ENCODE results near the gene SNAPC1.

SNAPC1 gene

DNA sequence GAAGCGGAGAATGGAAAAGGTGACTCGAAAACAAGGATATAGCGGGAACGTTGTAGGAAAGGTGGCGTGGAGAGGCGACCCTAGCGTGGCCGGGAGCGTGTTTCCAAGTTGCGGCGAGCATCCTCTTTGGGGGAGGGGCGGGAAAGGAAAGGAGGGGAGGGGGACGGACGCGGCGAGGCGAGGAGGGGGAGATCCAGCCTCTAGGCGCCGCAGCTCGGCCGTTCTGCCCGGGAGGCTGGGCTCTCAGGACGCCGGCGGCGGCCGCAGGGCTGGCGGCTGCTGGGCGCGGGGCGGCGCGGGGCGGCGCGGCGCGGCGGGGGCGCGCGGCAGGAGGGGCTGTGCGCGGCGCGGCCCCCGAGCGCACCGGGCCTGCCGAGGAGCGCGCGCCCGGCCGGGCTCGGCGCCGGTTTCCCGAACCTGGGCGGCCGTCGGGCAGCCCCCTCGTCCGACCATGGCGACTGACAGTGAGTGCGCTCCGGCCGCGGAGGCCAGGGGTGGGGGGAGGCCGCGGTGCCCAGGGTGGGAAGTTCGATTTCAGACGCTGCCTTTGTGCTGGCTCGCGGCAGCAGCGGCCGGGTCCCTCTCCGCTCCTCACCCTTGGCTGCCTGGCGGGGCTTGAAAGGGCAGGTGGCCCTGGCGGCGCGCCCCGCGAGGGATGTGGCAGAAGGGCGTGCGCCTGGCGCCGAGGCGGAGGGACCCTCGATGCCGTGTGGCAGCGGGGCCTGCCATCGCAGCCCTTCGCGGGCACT, 50.3 kb downstream of the SNAPC1 start, which contains the start of gene SYT16:
SYT16 (plus strand) TSS at position 357 of the 749 bp plus-strand sequence.
- no peak for DNase-seq (ENCODE audit: low read depth, low spot score)

DNA sequence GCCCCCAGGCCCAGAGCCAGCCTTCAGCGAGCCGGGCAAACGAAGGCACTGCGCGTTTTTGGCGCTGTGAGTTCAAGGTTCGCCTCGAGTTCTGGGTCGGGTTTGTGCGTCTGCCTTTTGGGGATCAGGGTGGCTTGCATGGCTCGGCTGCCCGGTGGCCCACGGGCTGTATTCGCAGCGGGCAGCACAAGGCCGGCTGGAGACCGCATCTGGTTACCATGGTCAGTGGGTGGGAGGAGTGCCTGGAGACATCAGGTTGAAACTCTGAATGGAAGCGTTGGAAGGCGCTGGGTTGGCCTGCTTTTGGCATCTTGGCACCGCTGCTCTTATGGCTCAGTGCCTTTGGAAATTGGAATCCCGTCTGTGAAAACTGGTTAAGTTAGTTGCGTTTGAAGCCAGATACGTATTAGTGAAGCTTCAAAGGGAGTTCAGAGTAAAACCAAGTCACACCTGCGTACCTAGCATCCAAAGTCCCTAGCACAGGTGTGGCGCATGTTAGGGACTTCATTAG, 50.9 kb downstream of the SNAPC1 start:
- no peak for DNase-seq (ENCODE audit: low read depth, low spot score)

GRCh38 chr14:61822458-61822857, 60.2 kb downstream of the SNAPC1 start:
- DNase-seq (ENCODE audit: low read depth, low spot score): no peak

DNA sequence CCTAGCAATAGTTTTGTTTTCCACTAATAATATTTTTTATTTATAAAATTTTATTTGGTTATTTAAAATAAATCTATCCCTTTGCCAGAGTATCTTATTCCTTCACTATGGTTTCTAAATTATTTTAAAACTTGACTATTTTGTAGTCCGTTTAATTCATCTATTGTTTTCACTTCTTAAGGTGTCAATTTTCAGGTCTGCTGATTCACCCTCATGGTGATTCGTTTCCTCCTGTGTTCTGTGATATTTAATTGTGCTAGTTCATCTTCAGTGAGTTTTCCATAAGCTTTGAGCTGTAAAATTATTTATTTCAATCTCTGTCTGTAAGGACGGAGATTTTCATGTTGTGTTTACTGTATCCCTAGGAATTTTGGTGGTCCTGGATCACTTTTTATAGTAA, 70.6 kb downstream of the SNAPC1 start:
- no peak for DNase-seq (ENCODE audit: low read depth, low spot score)

GRCh38 chr14:61836184-61836583, 74.0 kb downstream of the SNAPC1 start:
- no peak for DNase-seq (ENCODE audit: low read depth, low spot score)

GRCh38 chr14:61836807-61837206, 74.6 kb downstream of the SNAPC1 start:
- no peak for DNase-seq (ENCODE audit: low read depth, low spot score)

DNA sequence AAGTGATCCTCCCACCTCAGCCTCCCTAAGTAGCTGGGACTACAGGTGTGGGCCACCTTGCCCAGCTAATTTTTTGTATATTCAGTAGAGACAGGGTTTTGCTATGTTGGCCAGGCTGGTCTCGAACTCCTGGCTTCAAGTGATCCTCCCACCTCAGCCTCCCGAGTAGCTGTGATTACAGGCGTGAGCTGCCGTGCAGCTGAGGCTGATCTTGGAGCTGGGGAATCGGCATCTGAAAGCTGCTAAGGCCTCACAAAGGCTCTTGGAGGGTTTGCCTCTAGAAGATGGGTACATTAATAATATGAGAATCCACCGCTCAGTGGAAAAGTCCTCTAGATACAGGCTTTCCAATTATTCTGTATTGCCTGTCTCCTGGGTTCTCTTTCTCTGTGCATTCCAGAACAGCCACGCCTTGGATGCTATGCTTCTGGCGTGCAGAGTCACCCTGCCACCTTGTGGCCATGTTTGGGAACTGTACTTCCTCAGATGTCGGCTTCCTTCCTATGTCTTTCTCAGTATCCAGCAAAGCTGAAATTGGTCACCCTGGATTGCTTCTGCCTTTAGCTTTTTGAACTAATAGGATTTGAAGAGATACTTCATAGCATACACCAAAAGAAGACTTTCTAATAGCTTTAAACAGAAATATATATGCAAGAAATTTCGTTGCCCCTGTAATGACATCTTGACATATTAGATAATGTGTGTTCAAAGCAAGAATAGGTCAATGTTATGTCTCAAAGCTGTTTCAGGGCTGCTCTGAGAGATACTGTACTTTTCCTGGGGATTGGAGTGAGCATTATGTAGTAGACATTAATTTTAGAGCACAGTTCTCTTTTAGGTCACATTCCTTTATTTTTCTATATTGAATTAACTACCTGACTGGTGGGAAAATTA, 75.4 kb downstream of the SNAPC1 start:
- peak; percentile 42 for DNase-seq (ENCODE audit: low read depth, low spot score)

- no peak for DNase-seq (ENCODE audit: low read depth, low spot score)
Measured at GRCh38 chr14:61838661-61839245, 76.5 kb downstream of the SNAPC1 start.

DNA sequence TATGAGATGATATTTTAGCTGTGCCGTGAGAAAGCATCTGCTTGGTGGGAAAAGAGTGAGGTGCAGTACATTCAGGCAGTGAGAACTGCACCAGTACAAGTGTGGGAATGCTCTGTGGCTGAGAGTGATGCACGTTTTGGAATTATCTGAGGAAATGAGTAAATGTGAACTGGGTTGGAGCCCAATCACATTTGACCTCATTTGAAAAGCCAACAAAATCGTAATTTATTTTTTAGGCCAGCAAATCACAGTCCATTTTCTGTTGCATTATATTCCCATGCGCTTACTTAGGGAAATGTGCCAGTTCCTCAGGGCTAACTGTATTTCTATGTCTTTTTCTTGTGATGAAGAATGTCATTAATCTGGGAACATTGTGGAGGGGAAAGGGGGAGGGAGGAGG, 77.3 kb downstream of the SNAPC1 start:
- DNase-seq (ENCODE audit: low read depth, low spot score): no peak

GRCh38 chr14:61841145-61841544, 78.9 kb downstream of the SNAPC1 start:
- DNase-seq (ENCODE audit: low read depth, low spot score): no peak
